ENCODE results near the gene VEGFA. TPM values are rescaled to one million over a fixed set of nuclear protein-coding genes. Genes with fewer than 3 reads are reported as not detected.

Gene VEGFA
- total RNA-seq (2014; rRNA removed; shearing (Covaris generic)) (197 and 241 TPM in 2 replicates), polyA plus RNA-seq (2016; fragmentation: Nextera tagmentation; extraction: Ambion mirVana) (9.3 and 10.7 TPM in 2 replicates)

DNA sequence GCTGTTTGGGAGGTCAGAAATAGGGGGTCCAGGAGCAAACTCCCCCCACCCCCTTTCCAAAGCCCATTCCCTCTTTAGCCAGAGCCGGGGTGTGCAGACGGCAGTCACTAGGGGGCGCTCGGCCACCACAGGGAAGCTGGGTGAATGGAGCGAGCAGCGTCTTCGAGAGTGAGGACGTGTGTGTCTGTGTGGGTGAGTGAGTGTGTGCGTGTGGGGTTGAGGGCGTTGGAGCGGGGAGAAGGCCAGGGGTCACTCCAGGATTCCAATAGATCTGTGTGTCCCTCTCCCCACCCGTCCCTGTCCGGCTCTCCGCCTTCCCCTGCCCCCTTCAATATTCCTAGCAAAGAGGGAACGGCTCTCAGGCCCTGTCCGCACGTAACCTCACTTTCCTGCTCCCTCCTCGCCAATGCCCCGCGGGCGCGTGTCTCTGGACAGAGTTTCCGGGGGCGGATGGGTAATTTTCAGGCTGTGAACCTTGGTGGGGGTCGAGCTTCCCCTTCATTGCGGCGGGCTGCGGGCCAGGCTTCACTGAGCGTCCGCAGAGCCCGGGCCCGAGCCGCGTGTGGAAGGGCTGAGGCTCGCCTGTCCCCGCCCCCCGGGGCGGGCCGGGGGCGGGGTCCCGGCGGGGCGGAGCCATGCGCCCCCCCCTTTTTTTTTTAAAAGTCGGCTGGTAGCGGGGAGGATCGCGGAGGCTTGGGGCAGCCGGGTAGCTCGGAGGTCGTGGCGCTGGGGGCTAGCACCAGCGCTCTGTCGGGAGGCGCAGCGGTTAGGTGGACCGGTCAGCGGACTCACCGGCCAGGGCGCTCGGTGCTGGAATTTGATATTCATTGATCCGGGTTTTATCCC lies at the start of gene VEGFA:
Gene VEGFA (plus strand): TSS at position 686 of the 846 bp plus-strand sequence.
- DNase-seq: peak; percentile 95
- Histone ChIP-seq H3K4me1 (ENCODE audit: insufficient read depth) (peaks cover 18% of the 10 kb centered on the region), H3K9me3 (ENCODE audit: low read depth) (no peaks in the 10 kb centered on the region), H3F3A (ENCODE audit: insufficient read depth) (peaks cover 11% of the 10 kb centered on the region; the same call in 1 of the 2 replicates), H3K36me3 (ENCODE audit: low read depth) (no peaks in the 10 kb centered on the region), H3K4me3 (peak within 1 kb of the TSS; percentile 90), H3K9ac (peak within 1 kb of the TSS; percentile 98), H3K27me3 (replicated peaks; ENCODE audit: insufficient read depth) (no peaks in the 10 kb centered on the region), H3K9me2 (ENCODE audit: insufficient read depth) (no peaks in the 10 kb centered on the region), H3K4me2 (ENCODE audit: unreplicated experiment) (peak within 1 kb of the TSS; percentile 79), H2AFZ (peak within 1 kb of the TSS; percentile 63), H4K20me1 (ENCODE audit: insufficient read depth) (no peaks in the 10 kb centered on the region; the same call in 1 of the 2 replicates), H3K27ac (peak within 1 kb of the TSS; percentile 82), H3K79me2 (ENCODE audit: insufficient read depth) (peaks cover 46% of the 10 kb centered on the region)
- in situ Hi-C loops (cut with MboI): loop anchor here (10.0 kb wide), 2 partner anchors 295 to 315 kb away; no protein-coding TSS in a partner anchor
- 1% methylated on average over 46 to 57 of the region's 62 CpGs for WGBS, 2 experiments (ENCODE audit: low coverage in 1 of 2, low lambda C conversion rate in 2 of 2, missing lambda C conversion rate in 2 of 2)
- TF ChIP-seq EZH2 (IDR thresholded peaks at IDR 0.05; ENCODE audit: insufficient read depth, poor library complexity, severe bottlenecking) (no peak), EZH2phosphoT487 (IDR thresholded peaks at IDR 0.05; ENCODE audit: insufficient read depth, low read depth) (no peak)

DNA sequence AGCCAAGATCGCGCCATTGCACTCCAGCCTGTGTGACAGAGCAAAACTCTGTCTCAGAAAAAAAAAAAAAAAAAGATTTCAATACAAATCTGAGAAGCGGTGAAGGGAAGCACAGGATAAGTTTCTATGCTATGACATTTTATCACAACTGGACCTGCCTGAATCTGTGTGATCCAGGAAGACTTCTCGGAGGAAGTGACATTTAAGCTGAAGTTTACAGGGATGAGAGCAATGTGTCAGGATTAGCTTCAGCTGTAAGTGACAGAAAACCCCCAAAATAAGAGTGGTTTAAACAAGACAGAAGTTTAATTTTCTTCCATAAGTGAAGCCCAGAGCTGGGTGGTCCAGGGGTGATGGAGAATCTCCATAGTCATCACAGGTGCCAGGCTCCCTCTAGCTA lies 49.0 kb upstream of the VEGFA start:
- peaks cover 15% of the 10 kb centered on the region for H3K4me1 ChIP-seq (ENCODE audit: insufficient read depth)
- no peaks in the 10 kb centered on the region for H3K9me3 ChIP-seq (ENCODE audit: low read depth)
- H3K79me2 ChIP-seq (ENCODE audit: insufficient read depth): no peaks in the 10 kb centered on the region
- in situ Hi-C loops (cut with MboI): no loop called here
- no peak overlapping the region for H3K4me3 ChIP-seq
- H4K20me1 ChIP-seq (ENCODE audit: insufficient read depth): no peaks in the 10 kb centered on the region
- no peaks in the 10 kb centered on the region for H3K36me3 ChIP-seq (ENCODE audit: low read depth)
- no peaks in the 10 kb centered on the region for H3F3A ChIP-seq (ENCODE audit: insufficient read depth)
- no peak for TF ChIP-seq EZH2 (IDR thresholded peaks at IDR 0.05; ENCODE audit: insufficient read depth, poor library complexity, severe bottlenecking)
- TF ChIP-seq EZH2phosphoT487 (IDR thresholded peaks at IDR 0.05; ENCODE audit: insufficient read depth, low read depth): no peak
- no peak overlapping the region for H3K4me2 ChIP-seq (ENCODE audit: unreplicated experiment)
- H3K9me2 ChIP-seq (ENCODE audit: insufficient read depth): no peaks in the 10 kb centered on the region
- H3K27ac ChIP-seq: no peak overlapping the region
- 91 to 95% methylated on average over 4 of the region's 4 CpGs for WGBS, 2 experiments (ENCODE audit: low coverage in 1 of 2, low lambda C conversion rate in 2 of 2, missing lambda C conversion rate in 2 of 2)
- no peak overlapping the region for H3K9ac ChIP-seq
- no peak overlapping the region for H2AFZ ChIP-seq
- DNase-seq: no peak
- no peaks in the 10 kb centered on the region for H3K27me3 ChIP-seq (replicated peaks; ENCODE audit: insufficient read depth)

DNA sequence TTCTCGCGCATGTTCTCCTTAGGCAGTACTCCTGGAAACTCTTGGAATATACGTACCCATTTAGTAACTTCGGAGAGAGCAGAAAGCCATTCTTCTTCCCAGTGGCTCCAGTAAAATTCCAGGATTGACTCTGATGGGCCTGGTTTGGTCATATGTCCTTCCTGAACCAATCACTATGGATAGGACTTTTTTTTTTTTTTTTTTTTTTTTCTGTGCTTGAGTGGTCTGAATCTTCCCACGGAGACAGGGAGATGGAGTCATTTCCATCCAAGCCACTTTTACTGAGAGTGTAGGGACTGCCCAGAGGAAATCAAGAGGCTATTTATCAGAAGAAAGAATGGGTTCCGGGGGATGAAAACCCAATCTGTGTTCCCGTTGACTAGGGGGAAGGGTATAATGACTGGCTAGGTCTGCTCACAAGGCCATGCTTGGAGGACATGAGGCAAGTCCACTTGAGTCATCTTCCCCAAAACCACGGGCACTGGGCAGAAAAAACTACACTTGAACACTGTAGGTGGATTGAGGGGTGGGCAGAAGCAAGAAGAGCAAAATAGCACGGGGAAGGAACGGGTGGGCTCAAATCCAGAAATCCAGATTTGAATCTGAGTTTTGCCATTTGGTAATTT lies 47.0 kb upstream of the VEGFA start:
- H3K27ac ChIP-seq: no peak overlapping the region
- H3K4me3 ChIP-seq: no peak overlapping the region
- no peak overlapping the region for H3K4me2 ChIP-seq (ENCODE audit: unreplicated experiment)
- H4K20me1 ChIP-seq (ENCODE audit: insufficient read depth): no peaks in the 10 kb centered on the region
- H3F3A ChIP-seq (ENCODE audit: insufficient read depth): no peaks in the 10 kb centered on the region
- in situ Hi-C loops (cut with MboI): no loop called here
- WGBS, 2 experiments (ENCODE audit: low coverage in 1 of 2, low lambda C conversion rate in 2 of 2, missing lambda C conversion rate in 2 of 2): 79 to 81% methylated on average over 10 of the region's 10 CpGs
- H2AFZ ChIP-seq: no peak overlapping the region
- H3K9me3 ChIP-seq (ENCODE audit: low read depth): no peaks in the 10 kb centered on the region
- peak; percentile 36 for DNase-seq
- H3K4me1 ChIP-seq (ENCODE audit: insufficient read depth): peaks cover 15% of the 10 kb centered on the region
- H3K79me2 ChIP-seq (ENCODE audit: insufficient read depth): no peaks in the 10 kb centered on the region
- no peak overlapping the region for H3K9ac ChIP-seq
- no peaks in the 10 kb centered on the region for H3K9me2 ChIP-seq (ENCODE audit: insufficient read depth)
- H3K36me3 ChIP-seq (ENCODE audit: low read depth): no peaks in the 10 kb centered on the region
- no peaks in the 10 kb centered on the region for H3K27me3 ChIP-seq (replicated peaks; ENCODE audit: insufficient read depth)
- TF ChIP-seq EZH2 (IDR thresholded peaks at IDR 0.05; ENCODE audit: insufficient read depth, poor library complexity, severe bottlenecking): no peak
- no peak for TF ChIP-seq EZH2phosphoT487 (IDR thresholded peaks at IDR 0.05; ENCODE audit: insufficient read depth, low read depth)

DNA sequence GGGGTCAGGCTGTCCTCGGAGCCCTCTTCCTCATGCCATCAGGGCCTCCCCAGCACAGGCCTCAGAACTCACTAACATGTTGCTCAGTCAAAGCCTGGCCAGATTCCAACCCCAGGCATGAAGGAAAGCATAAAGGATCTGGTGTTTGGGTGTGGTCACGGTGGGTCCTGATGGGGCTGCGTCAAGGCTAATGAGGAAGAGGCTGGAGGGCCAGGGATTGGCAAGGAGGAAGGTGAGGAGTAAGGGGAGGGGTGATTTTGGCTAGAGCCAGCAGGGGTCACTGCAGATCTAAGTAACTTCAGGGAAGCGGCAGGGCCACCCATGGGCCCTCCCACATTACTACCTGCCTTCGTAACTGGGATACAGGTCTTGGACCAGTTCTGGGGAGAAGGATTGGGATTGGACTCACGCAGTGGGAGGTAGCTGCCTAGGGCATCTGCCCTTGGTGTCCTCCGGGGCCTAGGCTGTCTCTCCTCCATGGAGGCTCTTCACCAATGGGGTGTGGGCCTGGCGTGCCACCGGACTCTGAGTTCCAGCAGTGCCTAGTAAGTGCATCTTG lies 46.2 kb upstream of the VEGFA start:
- Histone ChIP-seq H3K36me3 (ENCODE audit: low read depth) (no peaks in the 10 kb centered on the region), H3K4me2 (ENCODE audit: unreplicated experiment) (no peak overlapping the region), H3K4me1 (ENCODE audit: insufficient read depth) (peaks cover 15% of the 10 kb centered on the region), H3K4me3 (no peak overlapping the region), H3K9me3 (ENCODE audit: low read depth) (no peaks in the 10 kb centered on the region), H3F3A (ENCODE audit: insufficient read depth) (no peaks in the 10 kb centered on the region), H2AFZ (no peak overlapping the region), H3K27ac (no peak overlapping the region), H3K9ac (no peak overlapping the region), H3K27me3 (replicated peaks; ENCODE audit: insufficient read depth) (no peaks in the 10 kb centered on the region), H3K9me2 (ENCODE audit: insufficient read depth) (no peaks in the 10 kb centered on the region), H4K20me1 (ENCODE audit: insufficient read depth) (no peaks in the 10 kb centered on the region), H3K79me2 (ENCODE audit: insufficient read depth) (no peaks in the 10 kb centered on the region)
- no peak for TF ChIP-seq EZH2 (IDR thresholded peaks at IDR 0.05; ENCODE audit: insufficient read depth, poor library complexity, severe bottlenecking)
- no peak for TF ChIP-seq EZH2phosphoT487 (IDR thresholded peaks at IDR 0.05; ENCODE audit: insufficient read depth, low read depth)
- DNase-seq: peak; percentile 68
- whole genome bisulfite sequencing, 2 experiments (ENCODE audit: low coverage in 1 of 2, low lambda C conversion rate in 2 of 2, missing lambda C conversion rate in 2 of 2): 69 to 75% methylated on average over 9 of the region's 9 CpGs
- in situ Hi-C loops (cut with MboI): no loop called here

Data from GM23248 (cell line).